GM11168 (cell line): ENCODE measurements around the gene EVC2.
"Not testable (repeated sequence)": the region's sequence is repeated elsewhere in the genome, so short reads cannot be mapped to it uniquely, and the experiment has no call there.

ENCODE experiments used
- in situ Hi-C: fragments of 300-500 bp; cut with MboI; formaldehyde crosslinking; loops from one replicate; pipeline ENCODE4 v1.12.0; 2022; ENCODE audit warnings: low sequenced_read_pairs; ENCODE audit not compliant: unreplicated experiment

EVC2 gene

DNA sequence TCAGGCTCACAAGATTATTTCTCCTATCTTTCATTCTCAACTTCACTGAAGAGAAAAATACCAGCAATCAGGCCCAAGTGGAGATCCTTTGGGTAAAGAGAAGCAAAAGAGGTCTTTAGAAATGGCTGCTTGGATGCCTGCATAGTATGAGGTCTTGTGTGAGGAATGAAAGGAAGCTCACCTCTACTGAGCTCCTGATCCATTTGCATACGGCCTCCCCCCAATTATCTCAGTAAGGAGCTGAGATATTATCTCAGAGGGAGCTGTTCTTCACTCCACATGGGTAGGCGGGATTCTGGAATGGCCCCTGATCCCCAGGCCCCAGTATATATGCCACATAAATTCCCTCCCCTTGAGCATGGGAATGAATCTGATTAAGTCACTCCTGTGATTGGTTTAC is 75.8 kb downstream of the EVC2 start:
- in situ Hi-C loops = no loop called here

DNA sequence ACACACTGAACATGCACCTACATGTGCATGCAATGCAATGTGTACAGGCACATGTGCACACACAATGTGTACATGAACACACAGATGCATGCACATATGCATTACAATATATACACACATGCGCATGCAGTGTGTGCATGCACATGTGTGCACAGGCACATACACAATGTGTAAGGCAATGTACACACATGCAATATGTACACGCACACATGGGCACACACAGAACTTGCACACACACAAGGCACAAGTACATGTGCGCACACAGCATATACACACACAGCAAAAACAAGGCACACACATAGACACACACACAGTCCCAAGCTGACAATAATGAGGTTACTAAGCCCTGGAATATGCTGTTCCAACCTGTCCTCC is 76.3 kb downstream of the EVC2 start:
- in situ Hi-C loops = no loop called here

DNA sequence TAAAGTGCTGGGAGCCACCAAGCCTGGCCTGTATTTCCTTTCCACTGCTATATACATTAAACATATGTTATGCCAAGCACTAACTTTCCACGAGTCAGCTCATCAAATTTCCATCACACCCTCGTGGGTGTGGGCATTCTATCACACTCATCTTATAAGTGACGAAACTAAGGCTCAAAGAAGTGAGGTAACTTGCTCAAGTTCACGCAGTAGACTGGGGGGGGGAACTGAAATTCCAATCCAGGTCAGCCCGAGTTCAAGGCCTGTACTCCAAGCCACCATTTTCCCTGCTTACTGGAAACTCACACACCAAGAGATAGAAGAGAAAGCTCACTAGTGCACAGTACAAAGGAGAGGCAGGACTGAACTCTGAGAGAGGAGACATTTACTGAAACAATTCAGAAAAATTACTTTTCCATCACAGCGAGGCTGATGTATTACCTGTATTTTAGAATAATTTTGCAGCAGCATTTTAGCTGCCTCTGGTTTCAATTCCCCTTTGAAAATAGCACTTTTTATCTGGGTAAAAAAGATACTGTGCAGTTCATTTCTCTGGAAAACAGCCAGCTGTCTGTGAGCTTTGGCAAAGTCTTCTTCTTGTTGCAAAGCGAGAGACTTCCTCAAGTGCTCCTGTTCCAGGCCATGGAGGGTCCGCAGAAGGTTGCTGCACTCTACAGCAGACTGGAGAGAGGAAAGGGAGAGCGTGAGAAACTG is 76.8 kb downstream of the EVC2 start:
- in situ Hi-C loops = no loop called here

DNA sequence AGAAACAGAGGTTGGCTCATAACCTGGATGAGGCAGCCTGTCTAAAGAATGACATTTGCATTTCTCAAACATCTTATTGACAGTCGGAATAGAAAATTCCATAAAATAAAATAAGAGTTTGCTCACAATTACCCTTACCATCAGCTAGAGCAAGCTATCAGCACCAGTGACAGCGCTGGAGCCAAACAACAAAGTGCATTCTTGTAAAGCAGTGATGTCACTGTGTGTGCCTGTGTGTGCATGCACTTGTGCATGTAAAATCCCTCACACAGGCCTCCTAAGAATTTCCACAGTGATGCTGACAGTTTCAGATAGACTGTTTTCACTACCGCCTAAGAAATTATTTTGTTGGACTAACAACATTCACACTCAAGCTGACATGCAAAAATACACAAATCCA is 77.6 kb downstream of the EVC2 start:
- in situ Hi-C loops = no loop called here

DNA sequence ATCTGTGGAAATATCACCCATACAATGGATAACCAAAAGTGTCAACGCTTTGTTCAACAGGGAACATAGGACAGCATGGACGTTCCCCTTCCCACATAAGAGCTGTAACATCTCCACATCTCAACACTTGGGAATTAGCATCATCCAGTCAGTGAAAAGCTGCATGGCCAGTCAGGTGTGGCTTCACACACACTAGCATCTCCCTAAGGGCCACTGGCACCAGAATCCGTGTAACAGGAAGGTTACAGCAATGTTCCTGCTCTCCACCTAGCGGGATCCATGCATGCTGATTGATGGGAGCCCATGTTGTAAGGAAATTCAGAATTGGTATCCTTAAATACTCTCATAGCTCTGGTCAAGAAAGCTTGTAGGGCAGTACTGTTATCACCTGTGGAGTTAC is 78.8 kb downstream of the EVC2 start:
- in situ Hi-C loops = no loop called here

DNA sequence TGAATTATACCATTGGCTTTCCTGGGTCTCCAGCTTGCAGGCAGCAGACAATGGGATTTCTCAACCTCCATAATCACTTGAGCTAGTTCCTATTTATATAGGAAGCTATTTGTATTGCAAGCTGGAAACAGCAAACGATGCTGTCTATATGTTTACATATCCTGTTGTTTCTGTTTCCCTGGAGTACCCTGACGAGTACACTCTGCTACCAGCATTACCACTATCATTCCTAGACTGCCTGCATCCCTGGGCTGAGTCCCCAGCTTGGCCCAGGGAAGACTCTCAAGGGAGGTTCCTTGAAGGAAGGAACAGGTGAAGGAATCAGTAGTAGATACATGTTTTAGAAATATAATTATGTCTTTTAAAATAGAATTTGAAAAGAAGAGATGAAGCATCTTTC is 81.4 kb downstream of the EVC2 start:
- in situ Hi-C loops = no loop called here

DNA sequence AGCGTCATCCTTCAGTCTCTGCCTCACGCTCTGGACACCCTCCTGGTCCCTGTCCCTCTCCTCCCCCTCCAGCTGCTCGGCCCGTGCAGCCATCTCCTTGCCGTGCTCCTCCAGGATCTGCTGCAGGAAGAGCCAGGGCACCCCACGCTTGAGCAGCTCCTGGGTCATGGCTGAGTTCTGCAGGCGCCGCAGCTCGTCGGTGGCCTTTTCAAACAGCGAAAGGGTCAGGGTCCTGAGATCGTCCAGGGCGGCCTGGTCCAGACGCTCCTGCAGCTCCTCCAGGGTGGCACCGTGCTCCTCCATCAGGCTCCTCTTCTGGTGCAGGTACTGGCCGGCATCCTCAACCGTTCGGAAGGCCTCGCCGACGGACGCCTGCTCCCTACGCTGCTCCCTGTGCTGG is 85.8 kb downstream of the EVC2 start:
- in situ Hi-C loops = no loop called here

DNA sequence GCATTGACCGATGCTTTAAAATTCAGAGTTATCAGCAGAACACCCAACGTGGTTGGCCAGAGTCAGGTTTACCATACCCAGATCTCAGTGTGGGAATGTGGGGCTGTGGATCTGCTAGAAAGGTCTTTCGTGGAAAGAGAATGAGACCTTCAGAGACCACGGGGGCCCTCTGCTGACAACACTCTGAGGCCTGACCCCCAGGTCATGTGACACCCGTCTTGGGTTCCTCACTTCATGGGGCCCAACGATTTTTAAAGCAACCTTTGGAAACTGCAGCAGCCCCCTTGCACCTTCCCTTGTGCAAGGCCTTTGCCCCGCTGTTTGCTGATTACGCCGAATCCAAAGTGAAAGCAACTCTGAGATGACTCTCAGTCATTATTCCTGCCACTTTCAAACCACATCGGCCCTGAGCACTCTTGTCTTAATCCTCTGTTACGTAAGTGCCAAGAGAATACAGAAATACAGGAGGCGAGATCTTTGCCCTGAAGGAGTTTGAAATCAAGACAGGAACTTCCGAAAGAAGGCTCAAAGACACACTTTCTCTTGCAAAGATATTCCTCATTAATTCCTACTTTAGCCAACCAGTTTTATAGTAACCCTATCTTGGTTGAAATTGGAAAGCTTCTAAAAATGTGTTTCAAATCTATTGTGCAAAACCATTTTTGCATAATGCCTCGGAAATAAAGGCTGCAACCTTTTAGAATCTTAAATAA is 88.3 kb downstream of the EVC2 start:
- in situ Hi-C loops = no loop called here

DNA sequence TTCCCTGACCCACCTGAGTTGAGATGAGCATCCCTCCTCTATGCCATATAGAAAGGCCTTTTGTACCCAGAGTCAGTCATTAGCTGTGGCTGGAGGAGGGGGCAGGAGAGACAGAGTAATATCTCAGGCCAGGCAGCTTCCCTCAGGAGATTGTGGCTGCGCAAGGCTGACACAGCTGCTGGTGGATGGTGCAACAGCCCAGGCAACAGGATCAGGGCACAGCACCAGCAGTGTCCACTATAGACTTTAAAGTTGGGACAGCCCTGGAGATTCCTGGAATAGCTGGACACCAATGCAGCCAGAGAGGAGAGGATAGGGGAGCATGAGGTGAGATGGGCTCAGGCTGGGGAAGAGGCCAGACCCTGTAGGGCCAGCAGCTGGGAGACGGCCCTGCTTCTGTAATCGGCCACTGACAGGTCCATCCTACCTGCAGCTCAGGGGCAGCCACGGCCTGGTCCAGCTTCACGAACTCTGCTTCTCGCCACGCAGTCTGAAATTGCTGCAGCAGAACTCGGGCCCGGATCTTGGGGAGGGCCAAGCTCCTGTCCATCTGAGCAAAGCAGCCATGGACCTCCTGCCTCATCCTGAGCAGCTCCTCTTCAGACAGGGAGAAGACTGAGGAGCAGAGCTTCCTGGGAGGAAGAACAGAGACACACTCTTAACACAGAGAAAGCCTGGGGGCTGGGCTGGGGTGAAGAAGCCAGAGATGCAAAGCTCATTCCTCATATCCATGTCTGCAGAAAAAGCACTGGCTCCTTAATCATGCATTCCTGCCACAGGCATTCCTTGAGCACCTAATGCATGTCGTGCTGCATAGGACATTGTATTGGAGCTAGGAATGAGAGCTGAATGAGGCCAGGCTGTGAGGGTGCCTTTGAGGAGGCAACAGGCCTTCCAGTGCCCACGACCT is 90.1 kb downstream of the EVC2 start:
- in situ Hi-C loops = no loop called here

DNA sequence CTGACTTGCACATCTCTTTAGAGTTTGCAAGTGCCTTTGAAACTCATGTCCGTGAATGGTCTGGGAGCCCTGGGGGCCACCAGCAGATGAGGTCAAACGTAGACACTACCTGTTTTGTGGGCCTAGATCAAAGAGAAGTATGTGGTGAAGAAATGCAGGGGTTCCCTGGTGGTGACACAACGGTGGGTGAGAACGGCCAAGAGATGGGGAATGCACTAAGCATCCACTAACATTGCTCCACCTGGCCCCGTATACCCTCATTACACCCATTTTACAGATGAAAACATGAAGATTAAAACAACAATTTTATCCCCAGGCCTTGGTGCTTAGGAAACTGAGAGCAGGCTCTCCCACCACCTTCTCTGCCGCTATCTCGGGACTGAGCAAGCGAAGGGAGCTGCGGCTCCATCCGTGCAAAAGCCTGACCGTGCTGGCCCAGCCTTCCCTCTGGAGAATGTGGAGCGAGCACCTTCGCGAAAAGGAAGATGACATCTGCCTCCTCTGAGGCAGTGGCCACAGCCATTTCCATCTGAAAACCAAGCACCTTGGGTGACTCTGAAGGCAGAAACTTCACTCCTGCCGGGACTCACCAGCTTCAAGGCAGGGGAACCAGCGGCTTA is 91.9 kb downstream of the EVC2 start:
- in situ Hi-C loops = no loop called here

DNA sequence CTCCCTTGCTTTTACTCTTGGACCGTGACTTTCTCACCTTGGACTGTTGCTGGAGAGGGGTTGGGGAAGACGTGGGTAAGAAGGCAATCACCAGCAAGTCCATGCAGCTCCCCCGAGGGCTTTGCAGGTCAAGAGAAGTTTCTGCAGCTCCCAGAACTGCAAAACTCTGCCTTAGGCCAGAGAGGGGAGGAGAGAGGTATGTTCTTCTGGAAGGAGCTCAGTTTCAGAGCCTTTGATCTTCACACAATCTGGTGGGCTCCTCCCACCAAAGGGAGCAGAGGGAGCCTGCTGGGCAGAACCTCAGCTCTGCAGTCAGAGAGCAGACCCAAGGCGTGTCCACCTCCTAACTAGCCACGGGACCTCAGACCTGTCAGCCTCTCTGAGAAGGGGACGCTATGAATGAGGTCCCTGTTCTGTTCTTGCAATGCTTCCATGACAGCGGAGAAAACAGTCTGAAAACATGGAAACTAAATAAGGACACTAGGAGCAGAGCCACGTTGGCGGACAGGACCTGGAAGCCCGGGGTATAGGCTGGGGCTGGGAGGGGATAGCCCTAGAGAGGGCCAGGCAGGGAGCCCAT is 92.8 kb downstream of the EVC2 start:
- in situ Hi-C loops = no loop called here

DNA sequence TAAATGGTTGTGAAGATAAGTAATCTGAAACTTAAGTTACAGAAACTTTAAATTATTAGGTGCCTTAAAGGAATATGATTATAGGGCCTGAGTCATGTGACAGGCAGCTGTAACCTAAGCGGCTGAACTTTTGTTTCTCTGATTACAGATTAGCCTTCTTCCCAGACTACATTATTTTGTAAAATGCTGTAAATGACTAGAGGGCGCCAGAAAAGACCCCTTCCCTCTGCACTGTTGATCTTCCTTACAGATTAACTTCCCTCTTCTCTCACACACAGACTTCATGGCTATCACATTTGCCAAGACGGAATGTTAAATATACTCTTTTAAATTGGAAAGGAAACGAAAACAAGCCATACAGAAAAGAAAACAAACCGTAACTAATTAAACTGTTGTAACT is 96.6 kb downstream of the EVC2 start:
- in situ Hi-C loops = no loop called here

DNA sequence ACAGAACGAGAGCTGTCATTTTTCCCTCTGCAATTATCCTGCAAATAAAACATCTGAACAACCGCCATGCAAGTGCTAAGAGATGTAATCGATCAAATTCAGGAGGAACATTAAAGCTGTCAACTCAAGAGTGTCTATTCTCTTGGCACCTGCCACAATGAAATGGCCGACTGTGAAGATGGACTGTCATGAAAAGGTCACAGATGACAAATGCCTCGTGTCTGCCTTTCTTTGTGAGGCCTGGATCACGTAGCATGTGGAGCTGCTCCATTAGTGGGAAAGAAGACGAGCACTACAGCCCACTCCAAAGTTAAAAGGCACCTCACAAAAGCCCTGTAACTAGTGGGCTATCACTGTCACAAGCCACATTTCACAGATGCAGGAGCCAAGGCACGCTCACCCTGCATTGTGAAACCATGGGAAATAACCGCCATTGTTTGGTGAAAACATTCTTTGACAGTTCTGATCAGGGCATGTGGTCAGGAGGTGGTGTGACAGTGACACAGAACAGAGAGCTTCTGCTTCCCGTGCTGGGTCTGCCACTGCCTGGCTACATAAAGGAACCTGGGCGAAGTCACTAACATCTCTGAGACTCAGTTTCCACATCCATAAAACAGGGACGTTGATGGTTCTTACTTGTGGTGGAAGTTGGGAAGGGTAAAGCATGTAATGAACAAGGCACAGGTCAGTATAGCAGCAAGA is 98.9 kb downstream of the EVC2 start:
- in situ Hi-C loops = no loop called here

DNA sequence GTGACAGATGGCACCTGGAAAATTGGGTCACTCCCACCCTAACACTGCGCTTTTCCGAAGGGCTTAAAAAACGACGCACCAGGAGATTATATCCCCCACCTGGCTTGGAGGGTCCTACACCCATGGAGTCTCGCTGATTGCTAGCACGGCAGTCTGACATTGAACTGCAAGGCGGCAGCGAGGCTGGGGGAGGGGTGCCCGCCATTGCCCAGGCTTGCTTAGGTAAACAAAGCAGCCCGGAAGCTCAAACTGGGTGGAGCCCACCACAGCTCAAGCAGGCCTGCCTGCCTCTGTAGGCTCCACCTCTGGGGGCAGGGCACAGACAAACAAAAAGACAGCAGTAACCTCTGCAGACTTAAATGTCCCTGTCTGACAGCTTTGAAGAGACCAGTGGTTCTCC is 114.5 kb downstream of the EVC2 start:
- in situ Hi-C loops = not testable (repeated sequence)

DNA sequence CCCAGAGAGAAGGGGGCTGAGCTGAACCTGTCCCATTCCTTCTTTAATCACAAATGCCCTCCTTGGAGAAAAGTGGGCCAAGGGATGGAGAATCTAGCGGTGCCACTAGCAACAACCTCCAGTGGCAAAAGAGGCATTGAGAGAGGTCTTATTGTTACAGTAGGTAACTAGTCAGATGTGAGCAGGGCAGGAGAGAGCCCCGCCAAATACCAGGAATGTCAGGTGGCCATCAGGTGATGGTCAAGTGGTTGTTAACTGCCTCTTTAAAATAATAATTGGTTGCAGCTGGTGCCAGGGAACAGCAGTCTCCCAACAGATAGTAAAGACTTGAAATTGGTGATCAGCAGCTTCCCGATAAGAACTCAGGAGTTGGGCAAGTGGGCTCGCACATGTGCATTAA is 116.1 kb downstream of the EVC2 start:
- in situ Hi-C loops = no loop called here

DNA sequence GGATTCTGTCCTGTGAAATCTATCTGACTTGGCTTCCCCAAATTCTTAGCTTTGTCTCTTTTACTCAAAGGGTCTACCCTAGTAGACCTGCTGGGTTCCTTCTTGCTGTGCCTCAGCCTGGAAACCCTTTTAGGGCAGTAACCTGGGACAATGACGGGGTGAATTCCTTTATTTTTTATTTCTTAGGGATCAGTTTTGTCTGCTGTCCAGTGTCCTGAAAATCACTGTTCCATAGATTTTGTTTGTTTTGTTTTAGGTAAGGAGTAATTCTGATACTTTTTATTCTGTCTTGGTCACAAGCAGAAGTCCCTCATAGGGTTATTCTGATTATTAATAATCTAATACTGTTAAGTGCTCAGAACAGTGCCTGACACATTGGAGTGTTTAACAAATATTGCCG is 118.9 kb downstream of the EVC2 start:
- in situ Hi-C loops = no loop called here

DNA sequence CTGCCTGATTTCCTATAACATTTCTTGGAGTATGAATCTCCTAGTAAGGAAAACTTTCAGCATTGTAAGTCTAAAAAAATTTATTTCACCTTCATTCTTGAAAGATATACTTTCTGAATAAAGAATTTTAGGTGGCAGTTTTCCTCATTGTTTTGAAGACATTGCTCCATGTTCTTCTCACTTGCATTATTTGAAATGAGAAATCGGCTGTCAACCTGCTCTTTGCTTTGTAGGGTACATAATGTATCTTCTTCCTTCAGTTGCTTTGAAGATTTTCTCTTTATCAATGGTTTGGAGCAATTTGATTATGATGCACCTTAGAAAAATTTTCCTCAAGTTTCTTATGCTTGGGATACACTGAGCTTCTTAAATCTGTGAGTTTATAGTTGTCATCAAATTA is 120.3 kb downstream of the EVC2 start:
- in situ Hi-C loops = no loop called here

DNA sequence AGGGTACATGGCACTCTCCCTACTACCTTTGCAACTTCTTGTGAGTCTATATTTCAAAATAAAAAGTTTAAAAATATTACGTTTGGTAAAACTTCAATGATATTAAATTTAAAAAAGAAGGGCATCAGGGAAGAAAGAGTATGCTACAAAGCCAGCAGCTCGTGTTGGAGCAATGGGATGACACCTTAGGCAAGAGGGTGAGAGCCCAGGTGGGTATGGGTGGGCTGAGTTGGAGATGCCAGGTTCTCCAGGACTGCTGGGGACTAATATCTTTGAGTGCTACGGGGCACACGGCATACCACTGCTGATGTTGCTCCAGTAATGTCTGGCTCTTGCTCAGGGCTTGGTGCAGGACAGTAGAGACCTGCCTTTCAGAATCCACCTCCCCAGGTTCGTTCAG is 132.4 kb downstream of the EVC2 start:
- in situ Hi-C loops = no loop called here

DNA sequence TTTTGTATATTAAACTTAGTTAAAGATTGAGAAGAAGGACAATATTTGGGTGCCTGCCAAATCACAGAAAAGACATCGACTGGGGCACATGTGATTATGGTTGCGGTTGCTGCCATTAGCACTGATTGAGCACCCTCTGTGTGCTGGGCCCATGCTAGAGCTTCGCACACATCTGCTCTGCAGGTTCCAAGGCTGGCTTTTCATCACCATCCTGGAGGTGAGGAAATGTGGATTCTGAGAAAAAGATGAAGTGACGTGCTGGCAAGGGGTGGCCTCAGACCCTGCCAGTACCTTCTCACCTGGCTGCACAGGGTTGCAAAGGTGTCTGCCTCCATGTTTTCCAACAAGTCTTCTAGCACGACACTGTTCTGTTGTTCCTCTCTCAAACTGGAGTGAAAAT is 134.0 kb downstream of the EVC2 start:
- in situ Hi-C loops = no loop called here

DNA sequence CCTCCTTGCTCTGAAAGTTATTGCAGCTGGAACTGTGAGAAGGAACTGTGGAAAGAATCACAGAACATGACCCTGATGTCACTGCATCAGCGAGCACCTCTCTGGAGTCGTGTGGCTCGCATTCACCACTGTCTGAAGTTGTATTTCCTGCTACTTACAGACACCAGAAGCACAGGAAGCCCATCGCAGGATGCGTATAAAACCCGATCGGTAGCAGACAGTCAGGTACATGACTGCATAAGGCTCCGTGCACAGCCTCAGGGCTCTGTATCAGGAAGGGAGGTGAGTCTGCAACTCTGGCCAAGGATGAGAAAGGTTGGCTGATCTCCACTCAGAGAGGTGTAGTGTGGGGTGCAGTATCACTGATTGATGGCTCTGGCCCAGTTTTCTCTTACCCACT is 134.4 kb downstream of the EVC2 start:
- in situ Hi-C loops = no loop called here
